Endothelial cell of umbilical vein (primary cell): Measurements from ENCODE around the gene C1QTNF9B. TPM values are rescaled to one million over a fixed set of nuclear protein-coding genes. Genes with fewer than 3 reads are reported as not detected.

Experiments used
- BruUV-seq: library from RNA; stranded (reverse); fragments of 400-500 nt; replicated peaks from 2 replicates; lab custom pipeline; 2021; lab: Mats Ljungman, UMichigan
- CTCF ChIA-PET: fragments of 300-600, 350-600 bp; sonication (Branson Sonifier 250); formaldehyde crosslinking; loops from one replicate; lab custom pipeline; 2021; ENCODE audit warnings: antibody characterized with exemption, inconsistent platforms; lab: Charles Lee
- POLR2A ChIA-PET: fragments of 300-600, 350-600 bp; sonication (Branson Sonifier 250); formaldehyde crosslinking; loops from one replicate; lab custom pipeline; 2021; ENCODE audit warnings: antibody characterized with exemption, inconsistent platforms; lab: Charles Lee
- DNase-seq: peaks from one replicate; pipeline ENCODE4 v3.0.0-alpha.2; 2011; ENCODE audit warnings: low read depth, low spot score
- FAIRE-seq: peaks from 2 replicates; lab custom pipeline; 2011; peaks lifted over from hg19 to GRCh38; lab: Jason Lieb, UNC
- H2AFZ ChIP-seq: 2 replicates; pipeline ENCODE4 v1.6.0; 2012; ENCODE audit warnings: low read depth, low read length, control low read depth, inconsistent platforms
- H3K27ac ChIP-seq: 2 replicates; pipeline ENCODE4 v1.5.1; 2011; ENCODE audit warnings: low read depth, mild to moderate bottlenecking, control low read depth, low read length, moderate library complexity; ENCODE audit not compliant: insufficient read depth
- H3K27me3 ChIP-seq, 2 experiments: 2 replicates each; pipeline versions ENCODE4 v1.6.0 to v1.6.1; 2011; ENCODE audit warnings: low read length in 2 of 2, mixed read lengths in 1 of 2; ENCODE audit not compliant: control insufficient read depth in 2 of 2, insufficient read depth in 2 of 2
- H3K36me3 ChIP-seq, 2 experiments: 2 replicates in 1 of 2; 3 replicates in 1 of 2; pipeline ENCODE4 v1.5.1; 2011; ENCODE audit warnings: low read length in 2 of 2, mild to moderate bottlenecking in 1 of 2, moderate library complexity in 1 of 2; ENCODE audit not compliant: control insufficient read depth in 2 of 2, insufficient read depth in 2 of 2; ENCODE audit errors: extremely low read depth in 1 of 2
- H3K4me1 ChIP-seq: 3 replicates; pipeline ENCODE4 v1.5.1; 2011; ENCODE audit warnings: mild to moderate bottlenecking, low read length; ENCODE audit not compliant: control insufficient read depth, insufficient read depth; ENCODE audit errors: extremely low read depth
- H3K4me2 ChIP-seq: 2 replicates; pipeline ENCODE4 v1.6.1; 2011; ENCODE audit warnings: low read length, control low read depth, mixed read lengths; ENCODE audit not compliant: insufficient read depth
- H3K4me3 ChIP-seq, 3 experiments: fragments of 200-600 bp in 1 of 3; sonication (generic), shearing (Covaris generic) in 1 of 3; replicated peaks in 1 of 3; 2 replicates each; pipeline ENCODE4 v1.5.1; 2011 to 2016; ENCODE audit warnings: control low read depth in 3 of 3, low read length in 3 of 3, mild to moderate bottlenecking in 2 of 3, inconsistent platforms in 1 of 3, low read depth in 1 of 3, moderate library complexity in 1 of 3; ENCODE audit not compliant: insufficient read depth in 1 of 3
- H3K79me2 ChIP-seq: 2 replicates; pipeline ENCODE4 v1.6.0; 2012; ENCODE audit warnings: low read length, inconsistent platforms; ENCODE audit not compliant: control insufficient read depth, insufficient read depth
- H3K9ac ChIP-seq: replicated peaks from 2 replicates; pipeline ENCODE3; 2011; ENCODE audit warnings: low read length, control low read depth; ENCODE audit not compliant: insufficient read depth; ENCODE audit errors: extremely low read depth
- H3K9me1 ChIP-seq: replicated peaks from 3 replicates; pipeline ENCODE4 v1.6.0; 2011; ENCODE audit warnings: mild to moderate bottlenecking, low read length; ENCODE audit not compliant: control insufficient read depth, insufficient read depth; ENCODE audit errors: extremely low read depth
- H3K9me3 ChIP-seq: replicated peaks from 2 replicates; pipeline ENCODE4 v1.5.1; 2012; ENCODE audit warnings: low read length, inconsistent platforms; ENCODE audit not compliant: control insufficient read depth, insufficient read depth
- H4K20me1 ChIP-seq: replicated peaks from 2 replicates; pipeline ENCODE3; 2011; ENCODE audit warnings: mild to moderate bottlenecking, low read length; ENCODE audit not compliant: control insufficient read depth, insufficient read depth; ENCODE audit errors: extremely low read depth
- EZH2 ChIP-seq: IDR thresholded peaks from 2 replicates; pipeline ENCODE4 v1.6.1; 2012; ENCODE audit warnings: borderline replicate concordance, low read depth, mild to moderate bottlenecking, moderate library complexity, low read length, inconsistent platforms; ENCODE audit not compliant: severe bottlenecking
- FOS ChIP-seq: IDR thresholded peaks from 2 replicates; pipeline ENCODE4 v1.6.1; 2011; ENCODE audit warnings: mild to moderate bottlenecking, low read length, moderate library complexity, borderline replicate concordance; ENCODE audit not compliant: insufficient read depth
- GATA2 ChIP-seq: IDR thresholded peaks from 2 replicates; pipeline ENCODE4 v1.7.0; 2011; ENCODE audit warnings: low read depth, mild to moderate bottlenecking, moderate library complexity, mixed read lengths, low read length; ENCODE audit not compliant: insufficient read length, insufficient read depth
- JUN ChIP-seq: IDR thresholded peaks from 2 replicates; pipeline ENCODE4 v1.6.1; 2011; ENCODE audit warnings: borderline replicate concordance, low read depth; ENCODE audit not compliant: insufficient read length, insufficient read depth
- MYC ChIP-seq: IDR thresholded peaks from one replicate; pipeline ENCODE4 v1.6.1; 2011; ENCODE audit warnings: mild to moderate bottlenecking, low read depth, low read length
- POLR2A ChIP-seq: IDR thresholded peaks from 2 replicates; pipeline ENCODE4 v1.6.1; 2012; ENCODE audit warnings: low read depth, mild to moderate bottlenecking, control low read depth, low read length
- POLR2AphosphoS5 ChIP-seq: IDR thresholded peaks from 2 replicates; pipeline ENCODE4 v1.6.1; 2012; ENCODE audit warnings: low read depth, mild to moderate bottlenecking, control low read depth, low read length, moderate library complexity; ENCODE audit not compliant: insufficient read depth
- dilution Hi-C: fragments of 300-500 bp; cut with MboI; formaldehyde crosslinking; loops from one replicate; pipeline ENCODE4 v1.15.0; 2019; ENCODE audit warnings: low sequenced_read_pairs; ENCODE audit not compliant: extremely low pct_ligation_motif_present
- intact Hi-C: fragments of 100-400 bp; cut with micrococcal nuclease; formaldehyde crosslinking; loops from one replicate; pipeline ENCODE4 v1.10.0; 2022
- polyA plus RNA-seq, 4 experiments: library from polyadenylated mRNA; depleted of rRNA in 3 of 4; stranded (reverse) in 3 of 4; unstranded in 1 of 4; fragments of >200 nt; gene quantifications; 2 replicates each; pipeline versions ENCODE4 v1.2.1 to v1.2.3, GENCODE V29; 2011 to 2012; ENCODE audit warnings: missing spikeins in 1 of 4
- total RNA-seq: library from RNA; stranded (reverse); gene quantifications from 2 replicates; pipeline ENCODE4 v1.2.3, GENCODE V29; 2021
- TF ChIP-seq, protein P1 (sequence below): IDR thresholded peaks from 2 replicates; pipeline ENCODE4 v1.6.1; 2011; ENCODE audit not compliant: insufficient read depth, insufficient read length
- TF ChIP-seq, protein P2 (sequence below), 2 donors: IDR thresholded peaks; 1 replicate in 1 of 2; 2 replicates in 1 of 2; pipeline ENCODE4 v1.5.1; 2011; ENCODE audit warnings: low read length in 2 of 2, mild to moderate bottlenecking in 2 of 2, moderate library complexity in 2 of 2, control low read depth in 1 of 2, inconsistent platforms in 1 of 2, low read depth in 1 of 2; ENCODE audit not compliant: insufficient read depth in 1 of 2; ENCODE audit errors: extremely low read depth in 1 of 2

Gene C1QTNF9B
- total and polyA plus RNA-seq, 2 donors (not counting 3 experiments of a cell fraction or from before 2014, with no cell fraction given): 0.06 TPM; not detected in 1

DNA sequence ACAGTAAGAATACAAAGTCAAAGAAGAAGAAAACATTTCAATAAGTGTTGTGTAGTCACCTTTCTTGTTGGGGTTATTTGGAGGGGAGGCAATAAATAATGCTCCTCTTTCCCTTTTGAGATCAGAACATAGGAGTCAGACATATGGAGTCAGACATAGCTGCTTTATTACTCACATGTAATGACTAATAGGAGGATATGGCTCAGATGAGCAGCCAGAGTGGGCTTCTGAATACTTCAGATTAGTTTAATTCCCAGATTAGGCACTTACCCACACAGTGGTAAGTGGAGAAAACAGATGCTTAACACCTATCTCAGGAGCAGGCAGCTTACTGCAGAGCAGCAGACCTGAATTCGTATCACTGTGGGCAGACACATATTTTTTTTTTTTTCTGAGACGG is 31.7 kb upstream of the C1QTNF9B start:
- H3K27me3 ChIP-seq: no peaks in the 10 kb centered on the region
- no peaks in the 10 kb centered on the region for H3K79me2 ChIP-seq
- no peak overlapping the region for H3K4me3 ChIP-seq
- dilution Hi-C loops (no loop called here), intact Hi-C loops (no loop called here)
- no peak overlapping the region for H2AFZ ChIP-seq
- H3K36me3 ChIP-seq: no peaks in the 10 kb centered on the region
- POLR2A ChIA-PET: no interaction called here
- no peak overlapping the region for H3K9ac ChIP-seq
- no peaks in the 10 kb centered on the region for H4K20me1 ChIP-seq
- BruUV-seq: no TSS peak
- H3K4me2 ChIP-seq: peak overlapping the region; percentile 58
- peaks cover 20% of the 10 kb centered on the region for H3K4me1 ChIP-seq
- TF ChIP-seq JUN (peak; percentile 74), MYC (no peak), POLR2AphosphoS5 (peak; percentile 24), FOS (peak; percentile 94)
- TF ChIP-seq, protein P1, sequence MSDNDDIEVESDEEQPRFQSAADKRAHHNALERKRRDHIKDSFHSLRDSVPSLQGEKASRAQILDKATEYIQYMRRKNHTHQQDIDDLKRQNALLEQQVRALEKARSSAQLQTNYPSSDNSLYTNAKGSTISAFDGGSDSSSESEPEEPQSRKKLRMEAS: no peak
- FAIRE-seq (peak; percentile 73), DNase-seq (peak; percentile 63)
- H3K9me3 ChIP-seq: no peaks in the 10 kb centered on the region
- H3K9me1 ChIP-seq: no peaks in the 10 kb centered on the region
- peak overlapping the region; percentile 59 for H3K27ac ChIP-seq
- CTCF ChIA-PET: interaction anchor here (1.3 kb wide), 1 partner anchor 32 kb away, joined by 9 read pairs; no protein-coding TSS in a partner anchor

DNA sequence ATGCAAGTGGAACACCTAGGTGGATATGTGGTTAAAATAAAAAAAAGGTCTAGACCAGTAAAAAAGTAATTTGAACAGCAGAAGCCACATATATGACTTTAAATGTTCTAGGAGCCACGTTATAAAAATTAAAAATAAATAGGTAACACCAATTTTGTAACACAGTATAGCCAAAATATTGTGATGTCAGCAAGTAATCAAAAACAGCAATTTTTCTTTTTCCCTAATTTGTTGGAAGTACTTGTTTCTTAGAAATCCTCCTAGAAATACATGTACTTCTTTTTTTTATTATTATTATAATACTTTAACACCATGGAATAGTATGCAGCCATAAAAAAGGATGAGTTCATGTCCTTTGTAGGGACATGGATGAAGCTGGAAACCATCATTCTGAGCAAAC is 25.7 kb upstream of the C1QTNF9B start:
- H3K4me1 ChIP-seq: peaks cover 16% of the 10 kb centered on the region
- no peaks in the 10 kb centered on the region for H3K79me2 ChIP-seq
- ChIA-PET CTCF (interaction anchor here (0.6 to 2.5 kb wide), 7 partner anchors 14 to 305 kb away, joined by 3 to 137 read pairs (median 5); no protein-coding TSS in a partner anchor), POLR2A (no interaction called here)
- H4K20me1 ChIP-seq: no peaks in the 10 kb centered on the region
- no peaks in the 10 kb centered on the region for H3K36me3 ChIP-seq
- BruUV-seq: no TSS peak
- DNase-seq: no peak
- no peaks in the 10 kb centered on the region for H3K9me1 ChIP-seq
- TF ChIP-seq, protein P1: no peak
- TF ChIP-seq MYC: no peak
- no peak for TF ChIP-seq POLR2AphosphoS5
- TF ChIP-seq POLR2A: no peak
- TF ChIP-seq FOS: no peak
- TF ChIP-seq EZH2: no peak
- no peak for TF ChIP-seq GATA2
- TF ChIP-seq, protein P2, sequence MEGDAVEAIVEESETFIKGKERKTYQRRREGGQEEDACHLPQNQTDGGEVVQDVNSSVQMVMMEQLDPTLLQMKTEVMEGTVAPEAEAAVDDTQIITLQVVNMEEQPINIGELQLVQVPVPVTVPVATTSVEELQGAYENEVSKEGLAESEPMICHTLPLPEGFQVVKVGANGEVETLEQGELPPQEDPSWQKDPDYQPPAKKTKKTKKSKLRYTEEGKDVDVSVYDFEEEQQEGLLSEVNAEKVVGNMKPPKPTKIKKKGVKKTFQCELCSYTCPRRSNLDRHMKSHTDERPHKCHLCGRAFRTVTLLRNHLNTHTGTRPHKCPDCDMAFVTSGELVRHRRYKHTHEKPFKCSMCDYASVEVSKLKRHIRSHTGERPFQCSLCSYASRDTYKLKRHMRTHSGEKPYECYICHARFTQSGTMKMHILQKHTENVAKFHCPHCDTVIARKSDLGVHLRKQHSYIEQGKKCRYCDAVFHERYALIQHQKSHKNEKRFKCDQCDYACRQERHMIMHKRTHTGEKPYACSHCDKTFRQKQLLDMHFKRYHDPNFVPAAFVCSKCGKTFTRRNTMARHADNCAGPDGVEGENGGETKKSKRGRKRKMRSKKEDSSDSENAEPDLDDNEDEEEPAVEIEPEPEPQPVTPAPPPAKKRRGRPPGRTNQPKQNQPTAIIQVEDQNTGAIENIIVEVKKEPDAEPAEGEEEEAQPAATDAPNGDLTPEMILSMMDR (IDR thresholded peaks at IDR 0.05; ENCODE audit: extremely low read depth in 1 of 2, insufficient read depth in 1 of 2, low read depth in 1 of 2, low read length in 2 of 2): no peak
- no peak for TF ChIP-seq JUN
- H3K27me3 ChIP-seq: peaks cover 5 to 8% of the 10 kb centered on the region in 2 experiments
- peak overlapping the region in 1 of 3 experiments; percentile 5 for H3K4me3 ChIP-seq
- intact Hi-C loops: loop anchor here (5.0 kb wide), 2 partner anchors 54 to 219 kb away; no protein-coding TSS in a partner anchor
- no peaks in the 10 kb centered on the region for H3K9me3 ChIP-seq
- H3K4me2 ChIP-seq: peak overlapping the region; percentile 55
- no peak for FAIRE-seq
- peak overlapping the region; percentile 76 for H2AFZ ChIP-seq
- no peak overlapping the region for H3K9ac ChIP-seq
- dilution Hi-C loops: no loop called here
- peak overlapping the region; percentile 62 for H3K27ac ChIP-seq
